ENCODE measurements around the gene SLC27A1.

Gene SLC27A1

DNA sequence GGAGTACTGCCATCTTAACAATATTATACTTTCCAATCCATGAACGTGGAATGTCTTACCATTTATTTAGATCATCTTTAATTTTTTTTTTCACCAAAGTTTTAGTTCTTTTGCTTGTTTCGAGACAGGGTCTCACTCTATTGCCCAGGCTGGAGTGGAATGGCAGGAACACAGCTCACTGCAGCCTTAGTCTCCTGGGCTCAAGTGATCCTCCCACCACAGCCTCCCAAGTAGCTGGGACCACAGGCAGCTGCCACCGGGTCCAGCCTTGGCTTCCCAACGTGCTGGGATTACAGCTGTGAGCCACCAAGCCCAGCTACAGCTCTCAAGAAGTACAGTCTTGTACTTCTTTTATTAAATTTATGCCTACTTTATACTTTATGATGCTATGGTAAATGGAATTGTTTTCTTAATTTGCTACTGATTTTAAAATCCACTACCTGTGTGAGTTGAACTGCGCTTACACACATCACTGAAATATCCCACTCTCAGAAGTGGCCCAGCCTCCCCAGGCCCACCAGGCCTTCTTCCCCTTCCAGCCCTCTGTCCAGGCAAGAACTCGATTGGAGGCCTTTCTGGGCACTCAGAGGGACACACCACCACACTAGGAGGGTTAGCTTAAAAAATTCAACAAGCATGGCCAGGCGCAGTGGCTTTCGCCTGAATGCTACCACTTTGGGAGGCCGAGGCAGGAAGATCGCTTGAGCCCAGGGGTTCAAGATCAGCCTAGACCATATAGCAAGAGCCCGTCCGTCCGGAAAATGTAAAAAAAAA, 40.1 kb downstream of the SLC27A1 start:
- Histone ChIP-seq H3K9ac (peak overlapping the region; percentile 11), H3K36me3 (ENCODE audit: control insufficient read depth, insufficient read depth, low read length) (no peaks in the 10 kb centered on the region), H3K27ac (peak overlapping the region; percentile 7), H2AFZ (no peak overlapping the region), H3K4me1 (peaks cover 12% of the 10 kb centered on the region), H3K27me3 (ENCODE audit: control insufficient read depth, insufficient read depth, low read length) (no peaks in the 10 kb centered on the region), H3K4me2 (ENCODE audit: low read length) (peak overlapping the region; percentile 99), H3K9me3 (ENCODE audit: control insufficient read depth, low read length) (no peaks in the 10 kb centered on the region), H3K4me3 (ENCODE audit: low read depth, low read length) (peak overlapping the region; percentile 100), H3K79me2 (peaks cover 6% of the 10 kb centered on the region)
- TF ChIP-seq, protein P1, sequence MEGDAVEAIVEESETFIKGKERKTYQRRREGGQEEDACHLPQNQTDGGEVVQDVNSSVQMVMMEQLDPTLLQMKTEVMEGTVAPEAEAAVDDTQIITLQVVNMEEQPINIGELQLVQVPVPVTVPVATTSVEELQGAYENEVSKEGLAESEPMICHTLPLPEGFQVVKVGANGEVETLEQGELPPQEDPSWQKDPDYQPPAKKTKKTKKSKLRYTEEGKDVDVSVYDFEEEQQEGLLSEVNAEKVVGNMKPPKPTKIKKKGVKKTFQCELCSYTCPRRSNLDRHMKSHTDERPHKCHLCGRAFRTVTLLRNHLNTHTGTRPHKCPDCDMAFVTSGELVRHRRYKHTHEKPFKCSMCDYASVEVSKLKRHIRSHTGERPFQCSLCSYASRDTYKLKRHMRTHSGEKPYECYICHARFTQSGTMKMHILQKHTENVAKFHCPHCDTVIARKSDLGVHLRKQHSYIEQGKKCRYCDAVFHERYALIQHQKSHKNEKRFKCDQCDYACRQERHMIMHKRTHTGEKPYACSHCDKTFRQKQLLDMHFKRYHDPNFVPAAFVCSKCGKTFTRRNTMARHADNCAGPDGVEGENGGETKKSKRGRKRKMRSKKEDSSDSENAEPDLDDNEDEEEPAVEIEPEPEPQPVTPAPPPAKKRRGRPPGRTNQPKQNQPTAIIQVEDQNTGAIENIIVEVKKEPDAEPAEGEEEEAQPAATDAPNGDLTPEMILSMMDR (IDR thresholded peaks at IDR 0.05) = no peak

DNA sequence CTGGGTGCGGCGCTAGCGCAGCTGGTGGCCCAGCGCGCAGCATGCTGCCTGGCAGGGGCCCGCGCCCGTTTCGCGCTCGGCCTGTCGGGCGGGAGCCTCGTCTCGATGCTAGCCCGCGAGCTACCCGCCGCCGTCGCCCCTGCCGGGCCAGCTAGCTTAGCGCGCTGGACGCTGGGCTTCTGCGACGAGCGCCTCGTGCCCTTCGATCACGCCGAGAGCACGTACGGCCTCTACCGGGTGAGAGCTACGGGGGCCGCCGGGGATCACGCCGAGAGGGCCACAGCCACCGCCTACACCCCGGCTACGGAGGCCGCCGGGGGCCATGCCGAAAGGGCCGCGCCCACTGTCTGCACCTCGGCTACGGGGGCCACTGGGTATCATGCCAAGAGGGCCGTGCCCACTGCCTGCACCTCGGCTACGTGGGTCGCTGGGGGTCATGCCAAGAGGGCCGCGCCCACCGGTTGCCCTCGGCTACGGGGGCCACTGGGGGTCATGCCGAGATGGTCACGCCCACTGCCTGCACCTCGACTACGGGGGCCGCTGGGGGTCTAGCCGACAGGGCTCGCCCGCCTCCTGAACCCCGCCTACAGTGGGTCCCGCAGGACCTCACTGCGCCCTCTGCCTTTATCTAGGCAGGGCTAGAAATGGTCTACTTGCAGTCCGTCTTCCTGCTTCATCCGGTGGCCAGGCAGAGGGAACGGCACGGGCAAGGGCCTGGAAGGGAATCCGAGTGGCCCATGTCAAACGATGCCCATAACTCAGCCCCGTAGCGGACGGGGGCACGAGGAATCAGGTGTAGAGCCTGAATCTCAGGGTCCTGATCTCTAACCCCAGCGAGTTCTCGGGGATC, 41.6 kb downstream of the SLC27A1 start:
- Histone ChIP-seq H3K4me1 (peaks cover 9% of the 10 kb centered on the region), H3K36me3 (ENCODE audit: control insufficient read depth, insufficient read depth, low read length) (no peaks in the 10 kb centered on the region), H3K27me3 (ENCODE audit: control insufficient read depth, insufficient read depth, low read length) (no peaks in the 10 kb centered on the region), H3K4me3 (ENCODE audit: low read depth, low read length) (peak overlapping the region; percentile 100), H3K9me3 (ENCODE audit: control insufficient read depth, low read length) (no peaks in the 10 kb centered on the region), H3K27ac (peak overlapping the region; percentile 98), H3K9ac (peak overlapping the region; percentile 96), H3K79me2 (peaks cover 6% of the 10 kb centered on the region), H2AFZ (peak overlapping the region; percentile 73), H3K4me2 (ENCODE audit: low read length) (peak overlapping the region; percentile 99)
- TF ChIP-seq, protein P1 (IDR thresholded peaks at IDR 0.05) = peak; percentile 42

DNA sequence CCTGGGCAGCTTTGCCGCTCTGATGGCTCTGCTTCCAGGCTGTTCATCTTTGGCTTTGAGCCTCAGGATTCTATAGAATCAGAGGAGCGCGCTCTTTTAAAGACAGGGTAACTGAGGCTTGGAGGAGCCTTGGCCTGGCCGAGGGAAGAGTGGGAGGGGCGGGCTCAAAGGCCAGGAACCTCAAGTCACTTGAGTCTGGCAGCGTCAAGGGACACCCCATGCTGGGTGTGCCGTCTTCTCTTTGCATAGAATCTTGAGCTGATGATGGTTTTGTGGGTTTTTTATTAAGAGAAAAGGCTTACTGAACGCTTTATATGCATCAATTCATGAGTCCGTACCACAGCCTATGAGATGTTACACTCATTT, 42.2 kb downstream of the SLC27A1 start:
- Histone ChIP-seq H3K9ac (no peak overlapping the region), H3K4me1 (peaks cover 9% of the 10 kb centered on the region), H3K9me3 (ENCODE audit: control insufficient read depth, low read length) (no peaks in the 10 kb centered on the region), H3K4me3 (ENCODE audit: low read depth, low read length) (peak overlapping the region; percentile 100), H3K27me3 (ENCODE audit: control insufficient read depth, insufficient read depth, low read length) (no peaks in the 10 kb centered on the region), H2AFZ (peak overlapping the region; percentile 73), H3K27ac (peak overlapping the region; percentile 98), H3K4me2 (ENCODE audit: low read length) (peak overlapping the region; percentile 99), H3K36me3 (ENCODE audit: control insufficient read depth, insufficient read depth, low read length) (no peaks in the 10 kb centered on the region), H3K79me2 (peaks cover 6% of the 10 kb centered on the region)
- TF ChIP-seq, protein P1 (IDR thresholded peaks at IDR 0.05) = no peak

DNA sequence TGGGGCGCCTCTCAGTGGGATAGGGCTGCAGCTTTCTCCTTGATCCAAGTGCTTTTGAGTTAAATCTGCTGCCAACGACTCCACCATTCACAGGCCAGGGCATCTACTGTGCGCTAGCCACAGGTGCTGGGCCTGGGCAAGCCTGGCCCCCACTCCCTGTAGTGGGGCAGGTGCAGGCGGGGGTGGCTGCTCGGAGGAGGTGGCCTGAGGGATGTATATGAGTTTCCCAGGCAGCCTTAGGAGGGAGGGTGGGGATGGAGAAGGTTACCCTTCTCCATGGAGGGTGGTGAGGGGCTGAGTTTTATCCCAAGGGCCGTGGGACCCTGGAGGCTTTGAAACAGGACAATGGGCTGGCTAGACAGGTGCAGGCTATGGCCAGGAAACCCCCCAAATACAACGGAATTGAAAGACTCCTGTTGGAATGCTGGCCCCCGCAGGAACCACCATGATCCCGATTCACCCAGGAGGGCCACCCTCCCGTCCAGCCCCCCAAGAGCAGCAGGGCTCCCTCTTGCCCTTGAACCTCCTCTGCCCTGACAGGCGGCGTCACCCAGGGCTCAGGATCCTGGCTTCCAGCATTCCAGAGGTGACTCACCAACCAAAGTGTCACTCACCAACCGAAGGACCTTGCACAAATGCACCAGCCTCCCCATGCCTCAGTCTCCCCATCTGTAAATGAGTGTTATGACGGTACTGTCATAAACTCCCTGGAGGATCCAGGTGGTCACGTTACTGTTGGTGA, 45.3 kb downstream of the SLC27A1 start:
- no peak overlapping the region for H3K27ac ChIP-seq
- TF ChIP-seq, protein P1 (IDR thresholded peaks at IDR 0.05) = no peak
- H3K9ac ChIP-seq = no peak overlapping the region
- peaks cover 1% of the 10 kb centered on the region for H3K79me2 ChIP-seq
- H3K27me3 ChIP-seq (ENCODE audit: control insufficient read depth, insufficient read depth, low read length) = no peaks in the 10 kb centered on the region
- no peak overlapping the region for H3K4me2 ChIP-seq (ENCODE audit: low read length)
- no peak overlapping the region for H3K4me3 ChIP-seq (ENCODE audit: low read depth, low read length)
- H3K4me1 ChIP-seq = peaks cover 2% of the 10 kb centered on the region
- no peak overlapping the region for H2AFZ ChIP-seq
- H3K36me3 ChIP-seq (ENCODE audit: control insufficient read depth, insufficient read depth, low read length) = no peaks in the 10 kb centered on the region
- H3K9me3 ChIP-seq (ENCODE audit: control insufficient read depth, low read length) = no peaks in the 10 kb centered on the region
